HEK293 (cell line): Measurements from ENCODE around the gene UTP11.

ENCODE experiments used
- CTCF ChIA-PET: fragments of 350-600 bp; formaldehyde crosslinking; extraction: SDS; loops from one replicate; lab custom pipeline; 2021; ENCODE audit warnings: antibody characterized with exemption; lab: Yijun Ruan, JAX
- POLR2A ChIA-PET: fragments of 300-600 bp; formaldehyde crosslinking; extraction: SDS; loops from one replicate; lab custom pipeline; 2020; ENCODE audit warnings: antibody characterized with exemption, inconsistent platforms; lab: Yijun Ruan, JAX
- H3K27ac ChIP-seq: fragments of 200-500 bp; sonication (Bioruptor generic); 2 replicates; pipeline ENCODE4 v1.5.1; 2014; ENCODE audit warnings: low read depth, low read length, control low read depth, inconsistent platforms; ENCODE audit errors: extremely low read depth
- H3K36me3 ChIP-seq, 2 experiments: fragments of 200-500 bp in 1 of 2; sonication (Bioruptor generic) in 1 of 2; 1 replicate in 1 of 2; 2 replicates in 1 of 2; pipeline ENCODE4 v1.5.1; 2014 to 2017; ENCODE audit warnings: inconsistent platforms in 2 of 2, low read length in 2 of 2; ENCODE audit not compliant: control insufficient read depth in 2 of 2, insufficient read depth in 1 of 2
- H3K4me1 ChIP-seq: fragments of 200-500 bp; sonication (Bioruptor generic); 2 replicates; pipeline ENCODE4 v1.5.1; 2014; ENCODE audit warnings: mild to moderate bottlenecking, low read length, inconsistent platforms; ENCODE audit not compliant: control insufficient read depth, insufficient read depth
- H3K4me3 ChIP-seq: 2 replicates; pipeline ENCODE4 v1.5.1; 2011; ENCODE audit warnings: low read depth, mild to moderate bottlenecking, control low read depth, low read length, moderate library complexity
- H3K9me3 ChIP-seq: fragments of 200-500 bp; sonication (Bioruptor generic); 2 replicates; pipeline ENCODE4 v1.5.1; 2014; ENCODE audit warnings: low read depth, low read length, inconsistent platforms; ENCODE audit not compliant: control insufficient read depth, insufficient read depth
- CTCF ChIP-seq: fragments of 450-650 bp; formaldehyde crosslinking; IDR thresholded peaks from 2 replicates; pipeline ENCODE4 v1.5.1; 2016; ENCODE audit warnings: missing biosample characterization, missing genetic modification characterization
- GLIS2 ChIP-seq: fragments of 450-650 bp; formaldehyde crosslinking; IDR thresholded peaks from 2 replicates; pipeline ENCODE4 v1.5.1; 2016; ENCODE audit warnings: missing biosample characterization, missing genetic modification characterization
- KLF16 ChIP-seq: fragments of 450-650 bp; formaldehyde crosslinking; IDR thresholded peaks from 2 replicates; pipeline ENCODE4 v1.5.1; 2017; ENCODE audit warnings: missing biosample characterization, missing genetic modification characterization
- KLF8 ChIP-seq: fragments of 450-650 bp; formaldehyde crosslinking; IDR thresholded peaks from 2 replicates; pipeline ENCODE4 v1.5.1; 2016; ENCODE audit warnings: missing biosample characterization, missing genetic modification characterization
- TCF7L2 ChIP-seq: IDR thresholded peaks from 2 replicates; pipeline ENCODE4 v1.6.1; 2011; ENCODE audit warnings: low read depth, mild to moderate bottlenecking, inconsistent platforms, low read length, moderate library complexity, borderline replicate concordance
- ZBTB44 ChIP-seq: fragments of 450-650 bp; IDR thresholded peaks from 2 replicates; pipeline ENCODE4 v1.5.1; 2018; ENCODE audit warnings: missing biosample characterization, mild to moderate bottlenecking, missing genetic modification characterization
- ZNF157 ChIP-seq: fragments of 450-650 bp; formaldehyde crosslinking; IDR thresholded peaks from 2 replicates; pipeline ENCODE4 v1.5.1; 2016; ENCODE audit warnings: missing biosample characterization, missing genetic modification characterization
- ZNF184 ChIP-seq: fragments of 450-650 bp; IDR thresholded peaks from 2 replicates; pipeline ENCODE4 v1.5.1; 2018; ENCODE audit warnings: missing biosample characterization, mild to moderate bottlenecking, missing genetic modification characterization
- ZNF266 ChIP-seq: fragments of 450-650 bp; formaldehyde crosslinking; IDR thresholded peaks from 2 replicates; pipeline ENCODE4 v1.5.1; 2016; ENCODE audit warnings: missing biosample characterization, missing genetic modification characterization, low read depth
- ZNF335 ChIP-seq: fragments of 450-650 bp; formaldehyde crosslinking; conservative IDR thresholded peaks from 2 replicates; pipeline ENCODE4 v1.5.1; 2016; ENCODE audit warnings: missing biosample characterization, missing genetic modification characterization
- ZNF549 ChIP-seq: fragments of 450-650 bp; IDR thresholded peaks from 2 replicates; pipeline ENCODE4 v1.5.1; 2018; ENCODE audit warnings: missing biosample characterization, missing genetic modification characterization, mild to moderate bottlenecking, inconsistent platforms, moderate library complexity
- ZNF555 ChIP-seq: fragments of 450-650 bp; formaldehyde crosslinking; conservative IDR thresholded peaks from 2 replicates; pipeline ENCODE4 v1.5.1; 2017; ENCODE audit warnings: missing biosample characterization, mild to moderate bottlenecking, missing genetic modification characterization, inconsistent platforms
- ZNF629 ChIP-seq: fragments of 450-650 bp; formaldehyde crosslinking; IDR thresholded peaks from 2 replicates; pipeline ENCODE4 v1.5.1; 2017; ENCODE audit warnings: missing biosample characterization, missing genetic modification characterization
- ZNF670 ChIP-seq: fragments of 450-650 bp; formaldehyde crosslinking; IDR thresholded peaks from 2 replicates; pipeline ENCODE4 v1.5.1; 2016; ENCODE audit warnings: missing biosample characterization, missing genetic modification characterization, low read depth
- ZNF747 ChIP-seq: fragments of 450-650 bp; formaldehyde crosslinking; IDR thresholded peaks from 2 replicates; pipeline ENCODE4 v1.5.1; 2016; ENCODE audit warnings: missing biosample characterization, missing genetic modification characterization
- ZNF768 ChIP-seq: fragments of 450-650 bp; formaldehyde crosslinking; IDR thresholded peaks from 2 replicates; pipeline ENCODE4 v1.5.1; 2018; ENCODE audit warnings: missing biosample characterization, mild to moderate bottlenecking, missing genetic modification characterization
- ZNF777 ChIP-seq: fragments of 450-650 bp; formaldehyde crosslinking; IDR thresholded peaks from 2 replicates; pipeline ENCODE4 v1.5.1; 2017; ENCODE audit warnings: missing biosample characterization, missing genetic modification characterization, borderline replicate concordance
- ZNF843 ChIP-seq: fragments of 450-650 bp; formaldehyde crosslinking; IDR thresholded peaks from 2 replicates; pipeline ENCODE4 v1.5.1; 2016; ENCODE audit warnings: missing biosample characterization, missing genetic modification characterization
- TF ChIP-seq, protein P1 (sequence below): fragments of 450-650 bp; formaldehyde crosslinking; IDR thresholded peaks from 2 replicates; pipeline ENCODE4 v1.5.1; 2016; ENCODE audit warnings: missing biosample characterization, missing genetic modification characterization

Gene UTP11

DNA sequence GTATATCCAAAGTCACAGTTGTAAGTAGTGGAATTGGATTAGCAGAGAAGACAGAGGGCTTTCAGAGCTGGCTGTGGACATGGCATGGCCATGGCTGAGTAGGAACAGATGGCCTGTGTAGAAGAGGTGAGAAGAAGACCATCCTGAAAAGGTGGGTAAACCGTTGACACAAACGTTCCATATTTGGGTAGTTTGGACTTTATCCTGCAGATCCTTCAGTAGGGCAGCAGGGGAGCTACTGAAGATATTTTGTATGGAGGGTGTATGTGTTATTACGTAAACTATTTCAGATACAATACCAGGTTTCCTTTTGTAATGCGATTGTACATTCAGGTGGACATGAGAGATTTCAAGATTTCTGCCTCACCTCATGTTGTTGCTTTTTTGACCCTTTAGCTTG, 1.6 kb downstream of the UTP11 start:
- Histone ChIP-seq H3K36me3 (peaks cover 11 to 50% of the 10 kb centered on the region in 2 experiments), H3K4me3 (no peak overlapping the region), H3K4me1 (no peaks in the 10 kb centered on the region), H3K9me3 (no peaks in the 10 kb centered on the region), H3K27ac (no peak overlapping the region)
- CTCF ChIA-PET: interaction anchor here (1.0 to 1.3 kb wide), 3 partner anchors 9 to 24 kb away, joined by 4 to 6 read pairs (median 5); partner anchors contain the start of gene SF3A3
- TF ChIP-seq CTCF (tag by site-specific recombination) (peak; percentile 15; the same call in 1 of the 2 replicates), KLF16 (tag by site-specific recombination) (no peak)
- POLR2A ChIA-PET: interaction anchor here (1.3 to 3.8 kb wide), 3 partner anchors 13 to 25 kb away, joined by 4 to 44 read pairs (median 9); partner anchors contain the start of gene SF3A3

GRCh38 chr1:38014724-38015424, 2.3 kb downstream of the UTP11 start:
- Histone ChIP-seq H3K9me3 (no peaks in the 10 kb centered on the region), H3K4me3 (no peak overlapping the region), H3K36me3 (peaks cover 18 to 57% of the 10 kb centered on the region in 2 experiments), H3K4me1 (no peaks in the 10 kb centered on the region), H3K27ac (no peak overlapping the region)
- ChIA-PET POLR2A (interaction anchor here (0.6 to 3.8 kb wide), 4 partner anchors 14 to 476 kb away, joined by 4 to 44 read pairs (median 7); partner anchors contain the start of gene SF3A3), CTCF (interaction anchor here (0.6 to 1.1 kb wide), 4 partner anchors 10 to 322 kb away, joined by 3 to 6 read pairs (median 4); partner anchors contain the start of gene SF3A3)
- no peak for TF ChIP-seq ZNF777
- no peak for TF ChIP-seq ZNF843
- TF ChIP-seq ZNF670 (tag by site-specific recombination): no peak

DNA sequence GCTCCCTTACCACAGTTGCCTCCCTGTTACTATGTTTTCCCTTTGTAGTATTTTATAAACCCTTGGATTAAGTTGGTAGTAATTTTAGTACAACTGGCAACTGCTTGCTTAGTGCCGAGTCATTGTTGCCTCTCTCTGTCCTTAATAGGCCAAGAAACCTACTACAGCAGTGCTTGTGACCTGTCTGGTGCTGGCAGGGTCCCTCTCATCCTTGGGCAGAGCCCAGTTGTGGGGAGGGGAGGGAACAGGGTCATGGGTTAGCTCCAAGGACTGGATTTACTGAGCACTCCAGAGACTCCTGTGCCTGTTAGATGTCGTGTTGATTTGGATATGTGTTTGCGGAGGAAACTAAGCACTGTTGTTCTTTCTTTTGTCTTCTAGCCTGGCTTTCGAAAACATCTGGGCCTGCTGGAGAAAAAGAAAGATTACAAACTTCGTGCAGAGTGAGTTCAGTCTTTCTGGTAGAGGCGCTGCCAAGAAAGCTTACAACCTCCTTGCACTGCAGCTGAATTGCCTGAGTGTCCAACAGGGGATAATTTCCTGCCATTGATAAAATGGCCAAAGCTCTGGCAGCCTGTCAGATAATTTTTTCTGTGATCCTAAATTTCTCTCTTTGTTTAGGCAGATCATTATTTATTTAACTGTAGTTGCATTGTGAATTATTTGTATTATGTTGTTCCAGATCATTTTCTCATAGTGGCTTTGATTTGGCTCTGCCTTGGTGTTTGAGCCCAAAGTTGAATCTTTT, 3.6 kb downstream of the UTP11 start:
- ChIA-PET POLR2A (no interaction called here), CTCF (interaction anchor here (0.6 to 1.1 kb wide), 3 partner anchors 10 to 1029 kb away, joined by 3 to 4 read pairs (median 3); no protein-coding TSS in a partner anchor)
- no peaks in the 10 kb centered on the region for H3K9me3 ChIP-seq
- no peak for TF ChIP-seq TCF7L2
- no peak for TF ChIP-seq ZBTB44 (tag by site-specific recombination)
- no peak for TF ChIP-seq ZNF549 (tag by site-specific recombination)
- TF ChIP-seq ZNF555 (tag by site-specific recombination): no peak
- no peak for TF ChIP-seq ZNF157 (tag by site-specific recombination)
- no peak for TF ChIP-seq KLF8 (tag by site-specific recombination)
- TF ChIP-seq, all 188 proteins: peak for 0
- no peak overlapping the region for H3K4me3 ChIP-seq
- no peaks in the 10 kb centered on the region for H3K4me1 ChIP-seq
- H3K36me3 ChIP-seq: peaks cover 30 to 69% of the 10 kb centered on the region in 2 experiments
- H3K27ac ChIP-seq: no peak overlapping the region

GRCh38 chr1:38018864-38019343, 6.4 kb downstream of the UTP11 start:
- CTCF ChIA-PET: interaction anchor here (0.5 to 3.9 kb wide), 15 partner anchors 9 to 816 kb away, joined by 3 to 19 read pairs (median 5); partner anchors contain the start of genes C1orf122, SF3A3 and YRDC
- no peak overlapping the region for H3K4me3 ChIP-seq
- H3K27ac ChIP-seq: no peak overlapping the region
- H3K36me3 ChIP-seq: peaks cover 48 to 96% of the 10 kb centered on the region in 2 experiments
- POLR2A ChIA-PET: interaction anchor here (0.6 to 1.4 kb wide), 4 partner anchors 8 to 542 kb away, joined by 3 to 7 read pairs (median 3); no protein-coding TSS in a partner anchor
- no peaks in the 10 kb centered on the region for H3K9me3 ChIP-seq
- H3K4me1 ChIP-seq: no peaks in the 10 kb centered on the region
- no peak for TF ChIP-seq ZNF747
- no peak for TF ChIP-seq GLIS2 (tag by site-specific recombination)
- TF ChIP-seq ZNF335 (tag by site-specific recombination): peak; percentile 53
- TF ChIP-seq ZNF629 (tag by site-specific recombination): no peak
- TF ChIP-seq, protein P1, sequence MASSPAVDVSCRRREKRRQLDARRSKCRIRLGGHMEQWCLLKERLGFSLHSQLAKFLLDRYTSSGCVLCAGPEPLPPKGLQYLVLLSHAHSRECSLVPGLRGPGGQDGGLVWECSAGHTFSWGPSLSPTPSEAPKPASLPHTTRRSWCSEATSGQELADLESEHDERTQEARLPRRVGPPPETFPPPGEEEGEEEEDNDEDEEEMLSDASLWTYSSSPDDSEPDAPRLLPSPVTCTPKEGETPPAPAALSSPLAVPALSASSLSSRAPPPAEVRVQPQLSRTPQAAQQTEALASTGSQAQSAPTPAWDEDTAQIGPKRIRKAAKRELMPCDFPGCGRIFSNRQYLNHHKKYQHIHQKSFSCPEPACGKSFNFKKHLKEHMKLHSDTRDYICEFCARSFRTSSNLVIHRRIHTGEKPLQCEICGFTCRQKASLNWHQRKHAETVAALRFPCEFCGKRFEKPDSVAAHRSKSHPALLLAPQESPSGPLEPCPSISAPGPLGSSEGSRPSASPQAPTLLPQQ (tag by site-specific recombination): no peak
- TF ChIP-seq ZNF184 (tag by site-specific recombination): no peak
- no peak for TF ChIP-seq ZNF266 (tag by site-specific recombination)
- no peak for TF ChIP-seq ZNF768 (tag by site-specific recombination)
